Measurements from ENCODE around the gene CAPN2. TPM values are rescaled to one million over a fixed set of nuclear protein-coding genes. Genes with fewer than 3 reads are reported as not detected.

CAPN2 gene
- 355 and 389 TPM in 2 replicates for total RNA-seq (2014; rRNA removed; shearing (Covaris generic))

GRCh38 chr1:223712194-223712849 is at the start of gene CAPN2:
TSS of gene CAPN2 (plus strand) at chr1:223712539. CDS start at chr1:223712641, 102 bp downstream.

GRCh38 chr1:223665592-223666312 is 46.6 kb upstream of the CAPN2 start, which contains the start of gene CAPN8:
TSS of gene CAPN8 (minus strand) at chr1:223665701. CDS start at chr1:223665646, 55 bp downstream.

Small RNA genes lying within 50 kb of the gene (small RNA-seq; reads per million reads assigned to genes)
- not detected for gene RNU6-1248P

Other genes starting within 250 kb of the CAPN2 start
- gene CAPN8, start 46.8 kb upstream of the CAPN2 start, total RNA-seq (2014; rRNA removed; shearing (Covaris generic)) = not detected in 2 replicates
- 32.6 and 44.1 TPM in 2 replicates for gene TP53BP2, start 133.4 kb downstream of the CAPN2 start, total RNA-seq (2014; rRNA removed; shearing (Covaris generic))